HL-60 (cell line): ENCODE results near the gene RAD50.

ENCODE experiments used
- DNase-seq, 2 experiments: peaks; one replicate each; pipeline ENCODE4 v3.0.0-alpha.2; 2010 to 2020; ENCODE audit warnings: low read depth in 1 of 2, low spot score in 1 of 2
- H3K27ac ChIP-seq: fragments of 250-450 bp; sonication (Bioruptor Pico); replicated peaks from 2 replicates; pipeline ENCODE4 v1.5.1; 2020; ENCODE audit warnings: mild to moderate bottlenecking, moderate library complexity
- H3K27me3 ChIP-seq: fragments of 250-450 bp; sonication (Bioruptor Pico); 2 replicates; pipeline ENCODE4 v1.5.1; 2021; ENCODE audit warnings: mild to moderate bottlenecking, moderate library complexity; ENCODE audit not compliant: insufficient read depth, poor library complexity, severe bottlenecking
- H3K4me3 ChIP-seq: replicated peaks from 2 replicates; pipeline ENCODE4 v1.5.1; 2011; ENCODE audit warnings: mild to moderate bottlenecking, control low read depth, low read length; ENCODE audit not compliant: insufficient read depth
- CTCF ChIP-seq: IDR thresholded peaks from one replicate; pipeline ENCODE4 v1.5.1; 2011; ENCODE audit warnings: low read length, control low read depth, inconsistent platforms; ENCODE audit not compliant: insufficient read depth
- GABPA ChIP-seq: IDR thresholded peaks from 2 replicates; pipeline ENCODE4 v1.6.1; 2012; ENCODE audit warnings: low read depth
- POLR2AphosphoS5 ChIP-seq: IDR thresholded peaks from 2 replicates; pipeline ENCODE4 v1.6.1; 2012; ENCODE audit warnings: low read depth
- REST ChIP-seq: IDR thresholded peaks from 2 replicates; pipeline ENCODE4 v1.6.1; 2012; ENCODE audit warnings: low read depth; ENCODE audit not compliant: insufficient replicate concordance
- SPI1 ChIP-seq: IDR thresholded peaks from 2 replicates; pipeline ENCODE4 v1.6.1; 2012; ENCODE audit warnings: low read depth, mild to moderate bottlenecking, borderline replicate concordance

RAD50 gene

GRCh38 chr5:132595624-132596023, 38.8 kb downstream of the RAD50 start:
- no peak for TF ChIP-seq POLR2AphosphoS5
- no peak for TF ChIP-seq CTCF
- TF ChIP-seq REST, result no peak
- TF ChIP-seq GABPA, result no peak
- TF ChIP-seq SPI1, result no peak
- no peaks in the 10 kb centered on the region for H3K27me3 ChIP-seq
- DNase-seq, result no peak
- no peak overlapping the region for H3K4me3 ChIP-seq
- H3K27ac ChIP-seq, result no peak overlapping the region

- H3K4me3 ChIP-seq, result no peak overlapping the region
- no peak for TF ChIP-seq SPI1
- no peak for TF ChIP-seq CTCF
- TF ChIP-seq GABPA, result no peak
- no peak for TF ChIP-seq POLR2AphosphoS5
- no peak for TF ChIP-seq REST
- DNase-seq, result no peak
Observed at GRCh38 chr5:132601071-132601728, 44.4 kb downstream of the RAD50 start.

GRCh38 chr5:132607095-132607494, 50.3 kb downstream of the RAD50 start:
- no peak overlapping the region for H3K4me3 ChIP-seq
- no peak overlapping the region for H3K27ac ChIP-seq
- H3K27me3 ChIP-seq, result no peaks in the 10 kb centered on the region
- no peak for TF ChIP-seq GABPA
- no peak for TF ChIP-seq REST
- no peak for TF ChIP-seq POLR2AphosphoS5
- no peak for TF ChIP-seq CTCF
- no peak for TF ChIP-seq SPI1
- DNase-seq, result no peak

More at GRCh38 chr5:132601071-132601728, 44.4 kb downstream of the RAD50 start:
- Histone ChIP-seq H3K27ac (no peak overlapping the region), H3K27me3 (no peaks in the 10 kb centered on the region)
